GM23338 (cell line): ENCODE data around the gene STAM. TPM values are rescaled to one million over a fixed set of nuclear protein-coding genes. Genes with fewer than 3 reads are reported as not detected.

ENCODE experiments used
- ATAC-seq: fragments of 200-7000 bp; cut with Tn5 transposase; 3 replicates; pipeline ENCODE4 v1.9.1; 2020
- DNase-seq: peaks from one replicate; pipeline ENCODE4 v3.0.0-alpha.2; 2015; ENCODE audit warnings: low spot score
- H2AFZ ChIP-seq: fragments of 200-600 bp; sonication (generic); 2 replicates; pipeline ENCODE4 v1.8.0; 2016; ENCODE audit warnings: antibody characterized with exemption, mild to moderate bottlenecking, moderate library complexity
- H3F3A ChIP-seq: fragments of 200-600 bp; sonication (generic); replicated peaks from 2 replicates; pipeline ENCODE4 v1.8.0; 2017; ENCODE audit warnings: antibody characterized with exemption, mixed run types, low read depth
- H3K27ac ChIP-seq: fragments of 200-600 bp; sonication (generic); 2 replicates; pipeline ENCODE4 v1.6.1; 2016; ENCODE audit warnings: low read depth
- H3K27me3 ChIP-seq: fragments of 200-600 bp; sonication (generic); 2 replicates; pipeline ENCODE4 v1.8.0; 2016; ENCODE audit warnings: mild to moderate bottlenecking, mixed run types, moderate library complexity; ENCODE audit not compliant: insufficient read depth
- H3K36me3 ChIP-seq: fragments of 200-600 bp; sonication (generic); 2 replicates; pipeline ENCODE4 v1.8.0; 2016; ENCODE audit warnings: mild to moderate bottlenecking; ENCODE audit not compliant: insufficient read depth
- H3K4me1 ChIP-seq: fragments of 200-600 bp; sonication (generic); 2 replicates; pipeline ENCODE4 v1.8.0; 2016; ENCODE audit warnings: mild to moderate bottlenecking, moderate library complexity; ENCODE audit not compliant: insufficient read depth
- H3K4me2 ChIP-seq: fragments of 200-600 bp; sonication (generic); 2 replicates; pipeline ENCODE4 v1.7.1; 2017; ENCODE audit warnings: mixed run types
- H3K4me3 ChIP-seq: fragments of 200-600 bp; sonication (generic); 2 replicates; pipeline ENCODE4 v1.6.1; 2016; ENCODE audit warnings: mixed run types
- H3K79me2 ChIP-seq: fragments of 200-600 bp; sonication (generic); replicated peaks from 2 replicates; pipeline ENCODE4 v1.8.0; 2017; ENCODE audit warnings: mild to moderate bottlenecking; ENCODE audit not compliant: insufficient read depth
- H3K9me2 ChIP-seq: fragments of 200-600 bp; sonication (generic); 2 replicates; pipeline ENCODE4 v1.8.0; 2017; ENCODE audit not compliant: insufficient read depth
- H4K20me1 ChIP-seq: fragments of 200-600 bp; sonication (generic); replicated peaks from 2 replicates; pipeline ENCODE4 v1.8.0; 2017; ENCODE audit warnings: mild to moderate bottlenecking; ENCODE audit not compliant: insufficient read depth
- H3K27ac Mint-ChIP-seq: 2 replicates; pipeline ENCODE4 v1.8.0; 2020; ENCODE audit warnings: inconsistent platforms, mild to moderate bottlenecking, moderate library complexity, mixed read lengths
- H3K27me3 Mint-ChIP-seq: 3 replicates; pipeline ENCODE4 v1.8.0; 2022; ENCODE audit warnings: low read depth, mild to moderate bottlenecking, moderate library complexity, mixed read lengths, inconsistent platforms; ENCODE audit not compliant: insufficient read depth, poor library complexity
- H3K36me3 Mint-ChIP-seq: 3 replicates; pipeline ENCODE4 v1.8.0; 2021; ENCODE audit warnings: low read depth, mild to moderate bottlenecking, inconsistent platforms, moderate library complexity, mixed read lengths
- H3K4me1 Mint-ChIP-seq: 3 replicates; pipeline ENCODE4 v1.8.0; 2020; ENCODE audit warnings: mild to moderate bottlenecking, inconsistent platforms, mixed read lengths
- H3K4me3 Mint-ChIP-seq: 3 replicates; pipeline ENCODE4 v1.8.0; 2021; ENCODE audit warnings: moderate library complexity, mild to moderate bottlenecking, inconsistent platforms, mixed read lengths
- H3K9me3 Mint-ChIP-seq: 3 replicates; pipeline ENCODE4 v1.8.0; 2020; ENCODE audit warnings: moderate library complexity, mild to moderate bottlenecking, inconsistent platforms, mixed read lengths
- CREB1 ChIP-seq: fragments of 250-450 bp; sonication (Bioruptor Pico); IDR thresholded peaks from 2 replicates; pipeline ENCODE4 v1.5.0; 2020; ENCODE audit warnings: low read depth, mild to moderate bottlenecking, moderate library complexity
- CTCF ChIP-seq, 2 experiments: fragments of 200-600 bp in 1 of 2; sonication (generic) in 1 of 2; conservative IDR thresholded peaks; 2 replicates each; pipeline versions ENCODE4 v1.5.1 to v1.6.1; 2016 to 2017; ENCODE audit warnings: antibody characterized with exemption in 2 of 2, low read depth in 2 of 2, mild to moderate bottlenecking in 2 of 2, moderate library complexity in 1 of 2
- ETS1 ChIP-seq: IDR thresholded peaks from 2 replicates; pipeline ENCODE4 v1.6.1; 2016; ENCODE audit warnings: antibody characterized with exemption
- EZH2 ChIP-seq: fragments of 200-600 bp; sonication (generic); IDR thresholded peaks from one replicate; pipeline ENCODE4 v1.8.0; 2017; ENCODE audit warnings: antibody characterized with exemption, mild to moderate bottlenecking, low read depth; ENCODE audit not compliant: unreplicated experiment
- EZH2phosphoT487 ChIP-seq: fragments of 200-600 bp; sonication (generic); IDR thresholded peaks from one replicate; pipeline ENCODE4 v1.8.1; 2018; ENCODE audit warnings: antibody characterized with exemption; ENCODE audit not compliant: unreplicated experiment
- JUNB ChIP-seq: IDR thresholded peaks from one replicate; pipeline ENCODE4 v1.6.1; 2016; ENCODE audit warnings: antibody characterized with exemption; ENCODE audit not compliant: unreplicated experiment
- NANOG ChIP-seq: IDR thresholded peaks from 2 replicates; pipeline ENCODE4 v1.6.1; 2016; ENCODE audit warnings: antibody characterized with exemption, borderline replicate concordance
- POLR2AphosphoS5 ChIP-seq: IDR thresholded peaks from 2 replicates; pipeline ENCODE4 v1.6.1; 2016; ENCODE audit warnings: antibody characterized with exemption, low read depth
- REST ChIP-seq: IDR thresholded peaks from one replicate; pipeline ENCODE4 v1.6.1; 2018; ENCODE audit warnings: antibody characterized with exemption; ENCODE audit not compliant: unreplicated experiment
- STAT1 ChIP-seq: IDR thresholded peaks from one replicate; pipeline ENCODE4 v1.6.1; 2016; ENCODE audit warnings: antibody characterized with exemption; ENCODE audit not compliant: unreplicated experiment
- ZNF114 ChIP-seq: fragments of 250-450 bp; sonication (Bioruptor Pico); IDR thresholded peaks from 2 replicates; pipeline ENCODE4 v1.5.0; 2020; ENCODE audit warnings: mild to moderate bottlenecking, moderate library complexity
- ZNF331 ChIP-seq: fragments of 250-450 bp; sonication (Bioruptor Pico); IDR thresholded peaks from 2 replicates; pipeline ENCODE4 v1.5.0; 2020; ENCODE audit warnings: low read depth, mild to moderate bottlenecking, moderate library complexity
- ZNF462 ChIP-seq: fragments of 250-450 bp; sonication (Bioruptor Pico); IDR thresholded peaks from 2 replicates; pipeline ENCODE4 v1.5.0; 2020; ENCODE audit warnings: mild to moderate bottlenecking, moderate library complexity
- polyA plus RNA-seq: library from polyadenylated mRNA; unstranded; fragments of >200 nt; fragmentation: Nextera tagmentation; extraction: Ambion mirVana; gene quantifications from 2 replicates; pipeline ENCODE4 v1.2.1, GENCODE V29; 2016
- total RNA-seq: library from RNA; depleted of rRNA; stranded (reverse); fragments of >200 nt; shearing (Covaris generic); gene quantifications from 2 replicates; pipeline ENCODE4 v1.2.3, GENCODE V29; 2014

The STAM gene
- total and polyA plus RNA-seq, 2 experiments from 2014 or later: 28.8 to 40.5 TPM

- Histone ChIP-seq H3K36me3 (no peaks in the 10 kb centered on the region), H4K20me1 (no peaks in the 10 kb centered on the region), H3K4me1 (no peaks in the 10 kb centered on the region), H3K27ac (no peak overlapping the region), H3K9me2 (no peaks in the 10 kb centered on the region), H3F3A (no peaks in the 10 kb centered on the region), H3K27me3 (no peaks in the 10 kb centered on the region), H3K79me2 (no peaks in the 10 kb centered on the region), H3K4me2 (no peak overlapping the region), H3K4me3 (no peak overlapping the region), H2AFZ (no peak overlapping the region)
- H3K36me3 Mint-ChIP-seq: no peaks in the 10 kb centered on the region
- H3K4me3 Mint-ChIP-seq: no peak overlapping the region
- ATAC-seq: no peak
- DNase-seq: no peak
- TF ChIP-seq JUNB (no peak), REST (no peak), STAT1 (no peak), ZNF462 (CRISPR knock-in tag) (no peak), EZH2phosphoT487 (no peak), ZNF331 (CRISPR knock-in tag) (no peak), CTCF (conservative IDR thresholded peaks at IDR 0.05; ENCODE audit: low read depth in 2 of 2) (no peak), EZH2 (no peak), POLR2AphosphoS5 (no peak), ETS1 (no peak), CREB1 (no peak), ZNF114 (CRISPR knock-in tag) (no peak), NANOG (no peak)
- H3K4me1 Mint-ChIP-seq: no peaks in the 10 kb centered on the region
- no peak overlapping the region for H3K27ac Mint-ChIP-seq
- H3K27me3 Mint-ChIP-seq: no peaks in the 10 kb centered on the region
- peaks cover 7% of the 10 kb centered on the region; the same call in 1 of the 3 replicates for H3K9me3 Mint-ChIP-seq
These were observed 17.3 kb upstream of the STAM start for GRCh38 chr10:17626656-17627055.
